Ovary (tissue), 3 donors: Measurements from ENCODE around the gene COPZ1.

Source experiments
- EP300 ChIP-seq: sonication (generic); formaldehyde crosslinking; IDR thresholded peaks from one replicate; pipeline ENCODE4 v1.6.1; 2017; ENCODE audit warnings: antibody characterized with exemption
- TF ChIP-seq, protein P1 (sequence below), 3 donors: fragments of 450-650 bp in 2 of 3; fragments of 200-600 bp in 1 of 3; IDR thresholded peaks; one replicate each; pipeline versions ENCODE4 v1.5.1 to v1.8.0; 2016 to 2022; ENCODE audit warnings: antibody characterized with exemption in 3 of 3, mild to moderate bottlenecking in 1 of 3
- donor health status: DM: no; HTN: no; CAD: no.

- TF ChIP-seq, protein P1, sequence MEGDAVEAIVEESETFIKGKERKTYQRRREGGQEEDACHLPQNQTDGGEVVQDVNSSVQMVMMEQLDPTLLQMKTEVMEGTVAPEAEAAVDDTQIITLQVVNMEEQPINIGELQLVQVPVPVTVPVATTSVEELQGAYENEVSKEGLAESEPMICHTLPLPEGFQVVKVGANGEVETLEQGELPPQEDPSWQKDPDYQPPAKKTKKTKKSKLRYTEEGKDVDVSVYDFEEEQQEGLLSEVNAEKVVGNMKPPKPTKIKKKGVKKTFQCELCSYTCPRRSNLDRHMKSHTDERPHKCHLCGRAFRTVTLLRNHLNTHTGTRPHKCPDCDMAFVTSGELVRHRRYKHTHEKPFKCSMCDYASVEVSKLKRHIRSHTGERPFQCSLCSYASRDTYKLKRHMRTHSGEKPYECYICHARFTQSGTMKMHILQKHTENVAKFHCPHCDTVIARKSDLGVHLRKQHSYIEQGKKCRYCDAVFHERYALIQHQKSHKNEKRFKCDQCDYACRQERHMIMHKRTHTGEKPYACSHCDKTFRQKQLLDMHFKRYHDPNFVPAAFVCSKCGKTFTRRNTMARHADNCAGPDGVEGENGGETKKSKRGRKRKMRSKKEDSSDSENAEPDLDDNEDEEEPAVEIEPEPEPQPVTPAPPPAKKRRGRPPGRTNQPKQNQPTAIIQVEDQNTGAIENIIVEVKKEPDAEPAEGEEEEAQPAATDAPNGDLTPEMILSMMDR (IDR thresholded peaks at IDR 0.05) = no peak
- TF ChIP-seq EP300 = no peak
Observed at GRCh38 chr12:54397157-54397556, 72.2 kb downstream of the COPZ1 start.
